SKM-1 treated with dmso at 0.1 percent for 144 hours (cell line): ENCODE results near the gene FHOD3.
A peak's percentile ranks its signal among the peaks of the same experiment; 100 is the strongest.

Source experiments
- DNase-seq: peaks from one replicate; lab custom pipeline; 2025; ENCODE audit not compliant: unreplicated experiment; lab: John Stamatoyannopoulos, UW

FHOD3 gene

DNA sequence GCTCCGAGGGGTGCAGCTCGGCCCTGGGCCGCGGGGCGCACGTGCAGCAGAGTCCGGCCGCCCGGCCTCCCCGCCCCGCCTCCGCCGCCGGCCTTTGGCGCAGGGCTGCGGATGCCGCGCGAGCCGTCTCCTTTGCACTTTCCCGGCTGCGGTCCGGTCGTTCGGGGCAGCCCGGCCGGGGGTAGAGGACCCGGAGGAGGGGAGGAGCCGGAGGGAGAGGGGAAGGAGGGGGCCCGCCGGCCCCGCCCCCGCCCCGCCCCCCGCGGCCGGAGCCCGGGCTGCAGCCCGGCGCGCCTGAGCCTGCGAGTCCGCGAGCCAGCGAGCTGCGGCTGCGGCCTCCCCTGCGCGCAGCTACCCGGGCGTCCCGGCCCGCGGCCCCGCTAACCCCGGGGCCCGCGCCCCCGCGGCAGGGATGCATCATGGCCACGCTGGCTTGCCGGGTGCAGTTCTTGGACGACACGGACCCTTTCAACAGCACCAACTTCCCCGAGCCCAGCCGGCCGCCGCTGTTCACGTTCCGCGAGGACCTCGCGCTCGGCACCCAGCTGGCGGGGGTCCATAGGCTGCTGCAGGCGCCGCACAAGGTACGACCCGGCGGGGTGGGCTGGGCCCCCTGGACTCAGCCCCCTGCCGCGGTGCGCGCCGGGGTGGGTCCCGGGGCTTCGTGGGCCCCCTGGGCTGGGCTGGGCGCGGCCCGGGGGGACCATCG, at the start of gene FHOD3:
Gene FHOD3, plus strand, starts transcription at position 297 of the 709 bp plus-strand sequence. Its CDS starts 123 bp downstream, at position 420.
- no peak for DNase-seq

DNA sequence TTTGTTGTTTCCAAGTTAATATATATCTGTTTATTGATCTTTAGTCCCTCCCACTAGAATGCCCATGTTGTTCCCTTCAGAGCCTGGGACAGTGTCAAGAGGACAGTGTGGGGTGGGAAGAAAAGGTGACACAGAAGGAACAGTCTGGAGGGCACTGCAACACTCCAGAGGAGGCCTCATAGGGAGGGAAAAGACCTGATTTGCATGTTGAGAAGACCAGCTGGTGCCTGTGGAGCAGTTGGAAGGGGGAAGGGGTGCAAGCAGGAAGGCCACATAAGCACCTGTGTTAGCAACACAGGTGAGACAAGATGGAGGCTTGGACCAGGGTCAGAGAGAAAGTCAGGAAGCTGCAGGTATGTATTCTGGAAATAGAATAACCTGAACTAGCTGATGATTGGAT, 48.1 kb upstream of the FHOD3 start:
- no peak for DNase-seq

DNA sequence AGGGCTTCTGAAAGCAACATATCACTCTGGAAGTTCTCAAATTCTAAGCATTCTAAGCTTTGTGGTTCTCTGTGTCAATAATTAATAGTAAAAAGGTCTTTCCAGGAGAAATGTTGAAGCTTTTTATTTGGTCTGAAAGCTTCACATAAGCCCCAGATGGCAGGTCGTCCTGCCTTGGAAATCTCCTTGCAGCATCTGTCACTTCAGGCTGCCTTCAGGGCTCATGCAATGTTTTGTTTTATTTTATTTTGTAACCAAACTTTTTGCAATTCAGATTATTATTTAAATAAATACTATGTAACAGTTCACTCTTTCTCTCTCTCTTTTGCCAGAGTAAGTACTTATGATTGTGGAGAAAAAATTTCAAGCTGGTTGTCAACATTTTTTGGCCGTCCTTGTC, 46.7 kb upstream of the FHOD3 start:
- DNase-seq, result no peak

DNA sequence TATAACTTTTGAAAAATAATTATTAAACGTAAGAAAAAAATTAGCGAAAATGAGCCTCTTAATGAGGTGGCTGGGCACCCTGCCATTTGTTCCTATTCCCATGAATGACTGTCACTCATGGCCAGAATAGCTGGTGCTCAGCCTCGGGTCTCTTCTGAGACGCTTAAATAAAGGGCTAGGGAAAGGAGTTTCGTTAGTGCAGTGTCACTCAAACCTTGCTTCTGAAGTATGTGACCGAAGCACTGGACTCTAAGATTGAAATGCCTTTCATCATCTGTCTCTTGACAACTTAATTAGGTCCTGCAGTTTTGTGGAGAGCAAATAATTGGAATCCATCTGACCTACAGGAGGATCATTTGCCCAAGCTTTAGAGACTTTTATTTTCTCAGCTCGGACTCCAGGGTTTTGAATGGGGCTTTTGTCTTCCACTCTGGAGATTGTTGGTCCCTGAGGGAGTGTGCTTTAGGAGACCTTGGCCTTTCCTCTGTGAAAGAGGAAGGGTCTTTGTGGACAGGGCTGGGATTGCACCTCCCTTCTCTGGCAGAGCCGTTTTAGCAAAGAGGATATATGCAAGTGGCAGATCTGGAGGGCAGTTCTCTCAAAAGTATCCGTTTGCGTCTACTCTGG, 42.3 kb upstream of the FHOD3 start:
- DNase-seq, result no peak

DNA sequence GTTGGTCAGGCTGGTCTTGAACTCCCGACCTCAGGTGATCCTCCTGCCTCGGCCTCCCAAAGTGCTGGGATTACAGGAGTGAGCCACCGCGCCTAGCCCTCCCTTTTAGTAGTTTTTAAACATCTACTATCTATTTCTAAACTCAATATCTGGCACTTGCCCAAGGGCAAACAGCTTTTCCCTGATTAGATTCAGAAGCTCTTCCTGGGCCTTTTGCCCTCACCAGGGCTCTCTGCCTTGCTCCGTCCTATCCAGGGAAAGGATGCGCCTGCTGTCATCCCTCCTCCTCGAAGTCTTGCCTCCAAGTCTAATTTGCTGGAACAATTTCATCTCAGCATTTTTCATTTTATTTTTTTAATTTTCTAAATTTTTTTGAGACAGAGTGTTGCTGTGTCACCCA, 41.4 kb upstream of the FHOD3 start:
- no peak for DNase-seq

DNA sequence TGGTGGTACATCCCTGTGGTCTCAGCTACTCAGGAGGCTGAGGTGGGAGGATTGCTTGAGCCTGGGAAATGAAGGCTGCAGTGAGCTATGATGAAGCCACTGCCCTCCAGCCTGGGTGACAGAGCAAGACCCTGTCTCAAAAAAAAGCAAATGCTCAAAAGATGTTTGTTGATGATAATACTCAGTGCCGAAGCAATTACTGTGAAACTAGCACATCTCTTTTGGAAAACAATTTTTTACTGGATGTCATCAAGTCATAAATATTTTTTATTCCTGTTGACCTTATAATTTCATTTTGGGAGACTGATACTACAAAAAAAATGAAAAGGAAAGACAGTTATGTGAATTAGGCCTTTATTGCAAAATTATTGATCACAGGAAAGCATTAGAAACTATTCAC, 34.5 kb upstream of the FHOD3 start:
- no peak for DNase-seq

DNA sequence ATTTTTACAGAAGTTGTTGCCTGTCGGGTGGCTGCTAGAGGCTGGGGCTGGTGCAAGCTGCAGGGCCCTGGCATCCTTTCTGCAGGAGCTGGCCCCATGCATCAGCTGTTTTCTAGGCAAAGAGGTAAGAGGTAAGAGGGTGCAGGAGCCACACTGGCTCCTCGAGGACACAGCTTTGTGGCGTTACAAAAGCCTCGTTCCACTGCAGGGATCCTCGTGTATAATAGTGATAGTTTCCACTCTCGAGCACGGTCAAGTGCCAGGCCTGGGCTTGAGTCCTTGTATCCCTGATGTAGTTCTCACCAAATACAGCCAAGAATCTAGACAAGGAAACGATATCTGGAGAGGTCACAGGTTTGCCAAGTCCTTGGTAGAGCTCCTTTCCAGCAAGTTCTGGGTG, 33.2 kb upstream of the FHOD3 start:
- no peak for DNase-seq

DNA sequence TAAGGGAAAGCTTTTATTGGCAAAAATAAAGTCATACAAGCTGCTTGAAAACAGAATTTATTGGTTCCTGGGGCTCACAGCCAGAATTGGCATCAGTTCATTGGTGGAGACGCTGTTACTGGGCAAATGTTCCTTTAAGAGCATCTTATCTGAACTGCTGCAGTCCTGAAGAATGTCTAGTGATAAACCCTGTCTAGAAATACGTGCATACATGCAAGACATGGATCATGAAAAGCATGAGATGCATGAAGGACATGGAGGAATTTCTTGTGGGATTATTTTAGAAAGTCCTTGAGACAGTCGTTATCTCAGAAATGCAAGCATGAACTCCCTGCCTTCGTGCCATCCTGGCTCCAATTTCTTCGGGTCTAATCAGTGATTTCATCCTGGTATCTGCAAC, 32.5 kb upstream of the FHOD3 start:
- DNase-seq, result no peak

DNA sequence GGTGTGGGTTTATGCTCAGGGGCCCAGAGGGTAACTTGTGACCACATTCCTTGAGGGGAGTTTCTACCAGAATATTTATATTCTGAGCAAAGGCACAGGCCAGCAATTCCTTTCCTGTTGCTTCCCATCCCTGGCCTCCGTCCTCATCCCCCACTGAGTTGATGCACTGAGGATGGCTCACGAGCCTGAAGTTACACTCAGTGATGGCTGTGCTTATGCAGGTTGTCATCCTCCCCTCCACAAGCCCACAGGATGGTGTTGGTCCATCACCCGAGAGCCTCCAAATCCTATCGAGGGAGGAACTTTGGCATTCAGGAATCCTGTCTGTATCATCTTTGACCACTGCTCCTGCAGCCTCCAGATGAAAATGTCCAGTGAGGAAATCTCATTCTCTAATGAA, 28.4 kb upstream of the FHOD3 start:
- DNase-seq, result no peak

DNA sequence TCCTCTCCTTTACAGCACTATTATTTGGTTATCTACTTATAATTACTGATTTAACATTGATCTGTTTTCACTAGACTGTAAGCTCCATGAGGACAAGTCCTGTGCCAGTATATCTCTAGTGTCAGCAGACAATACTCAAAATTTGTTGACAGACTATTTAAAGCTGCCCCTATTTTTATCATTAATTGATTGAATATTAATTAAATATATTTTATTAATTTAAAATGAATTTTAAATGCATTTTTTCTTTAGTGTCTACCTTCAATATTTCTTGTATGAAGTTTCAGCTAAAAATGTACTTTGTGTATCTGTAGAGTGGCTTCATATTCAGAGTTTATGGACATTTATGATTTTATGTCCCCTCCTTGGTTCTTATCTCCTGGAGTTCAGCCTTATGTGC, 26.4 kb upstream of the FHOD3 start:
- DNase-seq, result no peak

DNA sequence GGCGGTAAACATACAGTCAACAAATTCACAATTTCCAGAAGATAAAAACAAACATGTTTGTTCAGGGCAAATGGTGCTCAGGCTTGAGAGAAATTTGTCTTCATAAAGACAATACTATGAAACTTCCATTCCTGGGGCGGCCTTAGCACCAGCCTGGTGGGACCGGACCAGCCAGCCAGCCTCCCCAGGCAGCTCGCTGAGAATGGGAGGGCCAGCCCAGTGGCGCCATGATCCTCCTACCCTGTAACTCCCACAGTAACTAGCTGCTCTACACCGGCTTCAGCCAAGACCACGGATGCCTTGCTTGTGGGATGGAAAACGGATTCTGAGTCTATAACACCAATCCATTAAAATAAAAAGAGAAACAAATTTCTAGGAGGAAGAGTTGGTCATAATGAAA, 24.2 kb upstream of the FHOD3 start:
- no peak for DNase-seq

DNA sequence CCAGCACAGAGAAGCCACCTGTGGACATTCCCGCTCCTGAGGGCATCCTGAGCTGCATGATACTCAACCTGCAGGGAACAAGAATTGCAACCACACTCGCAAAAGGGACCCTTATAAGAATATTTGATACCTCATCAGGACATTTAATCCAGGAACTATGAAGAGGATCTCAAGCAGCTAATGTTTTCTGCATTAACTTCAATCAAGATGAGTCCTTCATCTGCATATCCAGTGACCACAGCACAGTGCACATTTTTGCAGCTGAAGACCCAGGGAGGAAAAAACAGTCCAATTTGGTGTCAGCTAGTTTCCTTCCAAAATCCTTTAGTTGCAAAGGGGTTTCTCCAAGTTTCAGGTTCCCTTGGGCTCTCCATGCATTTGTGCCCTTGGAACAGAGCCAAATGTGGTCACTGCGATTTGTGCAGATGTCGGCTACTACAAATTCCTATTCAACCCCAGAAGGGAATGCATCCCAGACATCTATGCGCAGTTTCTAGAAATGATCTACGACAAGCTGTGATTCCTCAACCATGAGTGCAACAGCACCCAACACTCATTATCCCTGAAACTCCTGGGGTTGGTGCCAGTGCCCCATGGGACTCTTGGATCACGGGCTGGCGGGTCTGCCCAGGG, 23.3 kb upstream of the FHOD3 start:
- no peak for DNase-seq

DNA sequence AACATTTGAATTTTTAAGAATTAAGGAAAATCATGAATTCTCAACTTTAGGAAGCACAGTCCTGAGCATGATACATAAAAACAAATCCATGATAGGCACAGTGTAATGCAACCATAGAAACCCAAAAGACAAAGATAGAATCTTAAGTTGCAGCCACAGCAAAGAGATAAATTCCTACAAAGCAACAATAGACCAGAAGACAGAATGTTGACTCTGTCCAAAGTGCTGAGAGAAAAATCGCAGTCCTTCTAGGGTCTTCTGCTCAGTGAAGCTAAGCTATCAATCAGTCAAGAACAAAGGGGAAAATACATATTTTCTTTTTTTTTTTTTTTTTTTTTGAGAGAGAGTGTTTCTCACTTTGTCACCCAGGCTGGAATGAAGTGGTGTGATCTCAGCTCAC, 22.0 kb upstream of the FHOD3 start:
- DNase-seq, result no peak

DNA sequence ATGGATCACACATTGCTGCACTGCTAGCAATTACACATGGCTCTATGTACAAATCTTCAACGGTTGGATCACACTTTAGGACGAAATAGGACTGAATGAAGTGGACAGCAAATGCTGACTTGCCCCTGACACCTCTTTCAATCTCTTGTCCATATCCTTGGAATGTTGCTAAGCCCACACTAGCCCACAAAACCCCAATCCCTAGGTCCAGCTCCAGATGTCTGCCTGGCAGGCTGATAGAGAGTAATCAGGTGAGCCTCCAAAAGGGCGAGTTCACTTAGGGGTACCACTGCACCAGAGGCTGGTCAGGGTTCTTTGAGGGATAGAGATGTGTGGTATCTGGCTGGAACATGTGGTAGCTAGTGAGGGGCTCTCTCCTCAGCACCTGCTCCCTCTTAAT, 18.5 kb upstream of the FHOD3 start:
- no peak for DNase-seq

DNA sequence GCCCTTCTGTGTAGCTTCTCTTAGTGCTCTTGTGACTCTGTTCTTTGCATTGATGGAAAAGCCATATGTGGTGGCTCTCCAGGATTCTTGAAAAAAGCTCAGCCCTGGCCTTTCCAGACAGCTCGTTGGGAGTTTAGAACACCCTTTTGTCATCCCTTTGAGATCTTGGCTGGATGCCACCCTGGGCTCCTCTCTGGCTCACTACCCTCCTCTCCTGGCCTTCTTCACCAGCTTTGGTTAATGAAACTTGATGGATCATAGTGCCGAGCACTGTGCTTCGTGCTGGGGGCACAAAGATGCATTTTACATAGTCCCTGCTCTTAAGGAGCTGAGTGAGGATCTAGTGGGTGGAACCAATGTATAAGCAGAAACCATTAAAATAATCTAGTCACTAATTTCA, 15.6 kb upstream of the FHOD3 start:
- DNase-seq, result no peak

DNA sequence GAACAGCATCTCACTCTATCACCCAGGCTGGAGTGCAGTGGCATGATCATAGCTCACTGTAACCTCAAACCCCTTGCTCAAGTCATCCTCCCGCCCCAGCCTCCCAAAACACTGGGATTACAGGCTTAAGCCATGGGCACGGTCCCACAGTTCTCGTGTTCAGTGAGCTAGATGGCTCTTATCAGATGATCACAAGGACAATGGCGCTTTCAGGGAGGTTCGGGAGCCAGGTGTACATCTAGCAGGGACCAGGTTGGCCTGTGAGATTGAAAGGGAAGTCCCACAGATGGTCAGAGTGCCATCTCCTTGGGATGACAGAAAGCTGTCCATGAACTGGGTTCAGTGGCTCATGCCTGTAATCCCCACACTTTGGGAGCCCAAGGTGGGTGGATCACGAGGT, 14.1 kb upstream of the FHOD3 start:
- no peak for DNase-seq

DNA sequence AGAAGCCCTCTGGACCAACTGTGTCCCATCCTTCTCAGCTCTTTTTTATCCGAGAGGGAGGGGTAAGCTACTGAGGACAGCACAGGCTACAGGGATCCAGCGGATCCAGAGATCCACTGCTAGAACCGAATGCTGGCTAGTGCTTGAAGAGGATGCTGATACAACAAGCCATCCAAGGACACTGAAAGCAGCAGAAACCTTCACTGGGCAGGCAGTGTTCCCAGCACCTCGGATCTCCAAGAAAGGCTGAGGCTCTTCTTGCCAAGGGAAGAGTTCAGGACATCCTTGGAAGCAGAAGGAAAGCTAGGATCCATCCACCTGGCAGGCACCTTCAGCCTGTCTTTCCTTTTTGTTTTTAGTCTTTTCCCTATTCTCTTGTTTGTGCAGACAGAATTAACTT, 13.2 kb upstream of the FHOD3 start:
- DNase-seq, result no peak

DNA sequence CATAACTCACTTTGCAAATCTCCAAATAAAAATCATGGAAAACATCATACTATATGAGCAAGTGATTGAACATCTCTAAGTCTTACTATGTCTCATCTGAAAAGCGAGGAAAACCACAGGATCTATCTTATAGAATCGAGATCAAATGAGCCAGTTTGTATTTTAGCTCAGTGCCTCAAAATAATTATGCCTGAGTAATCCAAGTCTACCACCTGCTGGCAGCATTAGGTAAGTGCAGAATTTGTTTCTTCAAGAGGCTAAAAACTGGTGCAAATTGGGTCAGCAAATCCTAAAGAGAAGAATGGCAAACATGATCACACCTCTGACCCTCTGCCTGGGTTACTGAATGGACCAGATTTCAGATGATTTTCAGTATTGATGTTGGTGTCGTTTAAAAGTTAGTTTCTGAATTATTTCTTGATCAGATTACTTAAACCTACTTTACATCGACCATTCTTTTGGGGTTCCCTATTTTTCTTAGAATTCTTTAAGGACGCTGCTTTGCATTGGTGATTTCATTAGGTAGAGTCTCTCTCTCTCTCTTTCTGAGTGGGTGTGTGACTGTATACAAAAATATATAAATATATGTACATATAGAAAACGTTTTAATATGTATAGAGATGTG, 12.7 kb upstream of the FHOD3 start:
- peak; percentile 55 for DNase-seq

DNA sequence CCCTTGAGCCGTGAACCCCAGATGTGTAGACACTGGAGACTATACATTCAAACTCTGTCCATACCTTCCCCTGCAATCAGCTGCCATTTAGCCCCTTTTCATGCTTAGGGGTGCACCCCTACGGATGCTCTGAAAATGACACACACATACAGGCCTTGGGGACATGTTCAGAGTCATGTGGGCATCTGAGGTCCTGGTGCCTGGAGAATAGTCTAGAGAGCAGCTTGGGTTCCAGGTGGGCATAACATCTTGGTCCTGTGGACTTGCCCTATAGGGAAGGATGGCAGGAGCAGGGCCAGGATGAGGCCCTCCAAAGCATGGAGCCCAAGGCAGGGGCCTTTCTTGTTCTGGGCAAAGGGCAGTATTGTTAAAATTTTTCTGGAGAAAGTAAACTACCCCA, 9.9 kb upstream of the FHOD3 start:
- no peak for DNase-seq

DNA sequence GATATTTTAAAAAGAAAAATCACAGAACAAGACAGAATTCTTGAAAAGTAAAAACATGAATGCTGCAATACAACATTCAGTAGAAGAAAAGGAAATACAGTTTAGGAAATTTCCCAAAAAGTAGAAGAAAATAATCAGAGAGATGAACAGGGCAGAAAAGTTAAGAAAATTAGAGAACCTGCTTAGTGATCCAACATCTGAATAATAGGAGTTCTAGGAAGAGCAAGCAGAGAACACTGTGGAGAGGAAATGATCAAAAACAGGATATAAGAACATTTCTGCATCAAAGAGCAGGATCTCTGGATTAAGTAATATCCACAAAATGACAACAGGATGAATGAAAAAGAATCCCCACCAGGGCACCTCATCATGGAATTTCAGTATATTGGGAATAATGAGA, 8.8 kb upstream of the FHOD3 start:
- DNase-seq, result no peak

DNA sequence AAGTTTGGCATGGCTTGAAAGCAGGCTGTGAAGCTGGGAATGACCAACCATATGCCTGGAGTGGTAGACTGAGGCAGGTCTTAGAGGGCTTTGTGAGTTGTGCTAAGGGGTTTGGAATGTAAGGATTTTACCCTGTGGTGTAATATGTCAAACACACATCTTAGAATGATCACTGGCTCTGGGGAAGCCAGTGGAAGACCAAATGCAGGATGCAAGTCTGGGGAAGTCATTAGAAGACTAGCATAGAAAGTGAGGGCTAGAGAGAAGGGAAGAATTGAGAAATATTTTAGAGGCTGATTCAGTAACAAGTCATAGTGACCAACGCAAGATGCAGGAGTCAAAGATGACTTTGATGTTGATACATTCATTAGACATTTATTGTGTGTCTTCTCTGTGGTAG, 3.5 kb upstream of the FHOD3 start:
- DNase-seq, result no peak

DNA sequence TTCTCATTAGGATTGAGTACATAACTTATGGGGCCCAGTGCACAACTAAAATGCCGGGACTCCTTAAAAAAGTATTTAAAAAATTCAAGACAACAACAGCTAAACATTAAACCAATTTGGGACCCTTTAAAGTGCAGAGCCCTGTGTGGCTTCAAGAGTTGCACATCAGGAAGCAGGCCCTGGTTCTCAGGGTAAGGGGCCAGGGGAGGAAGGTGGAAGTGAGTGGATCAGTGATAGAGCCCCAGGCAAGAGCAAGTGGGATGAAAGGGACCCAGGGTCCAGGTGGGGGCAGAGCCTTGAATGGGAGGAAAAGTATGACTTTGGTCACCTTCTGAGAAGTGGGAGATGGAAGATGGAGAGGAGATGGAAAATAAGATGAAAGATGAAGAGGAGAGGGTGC, 2.3 kb upstream of the FHOD3 start:
- DNase-seq, result no peak
